Measurements from ENCODE around the gene KCNQ1. TPM values are rescaled to one million over a fixed set of nuclear protein-coding genes. Genes with fewer than 3 reads are reported as not detected.

The KCNQ1 gene
- total RNA-seq, 3 donors from 2014 or later (not counting 1 experiment from before 2014, with no cell fraction given), result 1.9 to 7.8 (median 3.3) TPM

- H3K4me3 ChIP-seq (ENCODE audit: low read length), result no peak overlapping the region
- WGBS (ENCODE audit: insufficient coverage), result 92% methylated on average over 12 of the region's 12 CpGs
- H3K4me3 Mint-ChIP-seq, result no peak overlapping the region
- intact Hi-C loops (cut with micrococcal nuclease), result no loop called here
- peaks cover 26% of the 10 kb centered on the region for H3K36me3 Mint-ChIP-seq
- H3K36me3 ChIP-seq (ENCODE audit: control insufficient read depth, insufficient read depth, low read length), result no peaks in the 10 kb centered on the region
- peaks cover 4% of the 10 kb centered on the region for H3K9me3 ChIP-seq (ENCODE audit: control insufficient read depth, insufficient read depth, low read length)
- H3K4me1 Mint-ChIP-seq, result peaks cover 0 to 11% of the 10 kb centered on the region in 2 donors
- DNase-seq (no peak), ATAC-seq (no peak)
- peaks cover 34 to 43% of the 10 kb centered on the region in 2 donors for H3K27me3 Mint-ChIP-seq (ENCODE audit: low read depth in 2 of 2)
- no peak overlapping the region for H3K27ac ChIP-seq (ENCODE audit: low read length)
- no peak for TF ChIP-seq CTCF (IDR thresholded peaks at IDR 0.05)
- no peaks in the 10 kb centered on the region for H3K27me3 ChIP-seq (ENCODE audit: control insufficient read depth, insufficient read depth, low read length)
- H3K9me3 Mint-ChIP-seq, result peaks cover 3 to 22% of the 10 kb centered on the region in 2 donors
- H3K4me1 ChIP-seq (ENCODE audit: control insufficient read depth, insufficient read depth, low read length), result peaks cover 26% of the 10 kb centered on the region
- H3K27ac Mint-ChIP-seq, result no peak overlapping the region
Observed at GRCh38 chr11:2827256-2827655, 382.4 kb downstream of the KCNQ1 start.

- DNase-seq (no peak), ATAC-seq (no peak)
- H3K4me3 ChIP-seq (ENCODE audit: low read length), result no peak overlapping the region
- no peaks in the 10 kb centered on the region for H3K27me3 ChIP-seq (ENCODE audit: control insufficient read depth, insufficient read depth, low read length)
- WGBS (ENCODE audit: insufficient coverage), result 58% methylated on average over 10 of the region's 10 CpGs
- Mint-ChIP-seq H3K4me1 (peaks cover 0 to 11% of the 10 kb centered on the region in 2 donors), H3K9me3 (peaks cover 3 to 19% of the 10 kb centered on the region in 2 donors), H3K27me3 (ENCODE audit: low read depth in 2 of 2) (peaks cover 29 to 38% of the 10 kb centered on the region in 2 donors), H3K4me3 (no peak overlapping the region), H3K27ac (no peak overlapping the region), H3K36me3 (peaks cover 21% of the 10 kb centered on the region)
- H3K9me3 ChIP-seq (ENCODE audit: control insufficient read depth, insufficient read depth, low read length), result no peaks in the 10 kb centered on the region
- H3K4me1 ChIP-seq (ENCODE audit: control insufficient read depth, insufficient read depth, low read length), result peaks cover 26% of the 10 kb centered on the region
- H3K36me3 ChIP-seq (ENCODE audit: control insufficient read depth, insufficient read depth, low read length), result no peaks in the 10 kb centered on the region
- no peak for TF ChIP-seq CTCF (IDR thresholded peaks at IDR 0.05)
- intact Hi-C loops (cut with micrococcal nuclease), result no loop called here
- H3K27ac ChIP-seq (ENCODE audit: low read length), result no peak overlapping the region
Observed at GRCh38 chr11:2827792-2828191, 383.0 kb downstream of the KCNQ1 start.

- DNase-seq, result no peak
- 93% methylated on average over 4 of the region's 4 CpGs for WGBS (ENCODE audit: insufficient coverage)
- peaks cover 26% of the 10 kb centered on the region for H3K4me1 ChIP-seq (ENCODE audit: control insufficient read depth, insufficient read depth, low read length)
- Mint-ChIP-seq H3K4me1 (peaks cover 0 to 11% of the 10 kb centered on the region in 2 donors), H3K4me3 (no peak overlapping the region), H3K27ac (no peak overlapping the region), H3K27me3 (ENCODE audit: low read depth in 2 of 2) (peaks cover 22 to 30% of the 10 kb centered on the region in 2 donors), H3K36me3 (peaks cover 15% of the 10 kb centered on the region), H3K9me3 (peaks cover 3 to 11% of the 10 kb centered on the region in 2 donors)
- no peak overlapping the region for H3K4me3 ChIP-seq (ENCODE audit: low read length)
- H3K9me3 ChIP-seq (ENCODE audit: control insufficient read depth, insufficient read depth, low read length), result no peaks in the 10 kb centered on the region
- TF ChIP-seq CTCF (IDR thresholded peaks at IDR 0.05), result no peak
- no peak for ATAC-seq
- intact Hi-C loops (cut with micrococcal nuclease), result no loop called here
- no peaks in the 10 kb centered on the region for H3K27me3 ChIP-seq (ENCODE audit: control insufficient read depth, insufficient read depth, low read length)
- no peak overlapping the region for H3K27ac ChIP-seq (ENCODE audit: low read length)
- no peaks in the 10 kb centered on the region for H3K36me3 ChIP-seq (ENCODE audit: control insufficient read depth, insufficient read depth, low read length)
Observed at GRCh38 chr11:2828585-2829330, 383.9 kb downstream of the KCNQ1 start.
